Stimulated activated CD4-positive, alpha-beta T cell treated with anti-CD3 and anti-CD28 coated beads, TNF-alpha, amount 100 ng/mL, for 48 hours (primary cell): ENCODE measurements around the gene SIRT2.
A peak's percentile ranks its signal among the peaks of the same experiment; 100 is the strongest.

Source experiments
- DNase-seq, 3 donors: peaks; one replicate each; pipeline ENCODE4 v3.0.0-alpha.2; 2020; ENCODE audit warnings: low read depth in 3 of 3

SIRT2 gene

DNA sequence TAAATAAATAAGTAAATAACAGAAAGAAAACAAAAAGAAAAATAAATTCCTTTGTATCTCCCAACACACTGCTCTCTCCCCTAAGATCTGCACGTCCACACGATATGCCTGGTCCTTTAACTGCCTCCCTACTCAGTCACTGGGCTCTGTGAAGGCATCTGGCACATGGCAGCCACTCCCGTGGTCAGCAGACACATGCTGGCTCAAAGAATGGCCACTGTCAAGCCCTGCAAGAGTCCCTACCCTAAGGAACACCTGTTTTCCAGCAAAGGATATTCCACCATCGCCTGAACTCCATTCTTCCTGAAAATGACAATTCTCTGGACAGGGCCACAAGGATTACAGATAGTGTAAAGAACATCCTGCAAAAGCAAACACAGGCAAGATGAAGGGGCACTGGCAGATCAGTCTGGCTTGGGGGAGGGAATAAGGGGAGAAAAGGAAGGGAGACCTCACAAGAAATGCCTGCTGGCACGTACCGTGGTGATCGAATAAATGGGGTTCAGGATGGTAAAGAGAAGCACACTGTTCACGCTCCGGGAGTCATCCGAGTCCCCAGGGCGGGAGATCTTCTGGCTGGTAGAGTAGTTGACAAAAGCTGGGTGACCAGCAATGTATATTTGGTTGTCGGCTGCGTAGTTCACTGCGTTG, 53.9 kb downstream of the SIRT2 start:
- no peak for DNase-seq

DNA sequence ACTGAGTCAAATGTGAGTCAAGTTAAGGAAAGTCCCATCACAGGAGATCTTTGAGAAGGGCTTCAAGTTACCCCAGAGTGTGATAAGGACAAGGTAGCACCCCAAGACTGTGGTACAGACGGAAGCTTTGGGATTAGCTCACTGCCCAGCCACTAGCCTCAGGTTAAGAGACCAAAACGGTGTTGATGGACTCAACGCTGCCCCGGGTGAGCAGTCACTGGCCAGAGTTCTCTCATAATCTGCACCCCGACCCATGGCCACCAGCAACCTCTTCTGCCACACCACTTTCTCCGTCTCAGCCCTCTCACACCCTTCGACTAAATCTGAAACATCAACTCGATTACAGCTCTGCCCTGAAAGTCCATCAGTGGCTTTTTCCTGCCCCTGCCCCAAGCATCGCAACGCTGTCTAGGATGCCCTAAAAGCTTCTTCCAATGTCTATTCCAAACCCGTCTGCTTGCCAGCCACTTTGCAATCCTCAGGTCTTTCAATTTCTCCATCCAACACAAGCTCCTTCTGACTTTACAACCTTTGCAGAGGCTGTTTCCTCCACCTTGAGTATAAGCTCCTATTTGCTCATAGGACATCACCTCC, 55.2 kb downstream of the SIRT2 start:
- no peak for DNase-seq

DNA sequence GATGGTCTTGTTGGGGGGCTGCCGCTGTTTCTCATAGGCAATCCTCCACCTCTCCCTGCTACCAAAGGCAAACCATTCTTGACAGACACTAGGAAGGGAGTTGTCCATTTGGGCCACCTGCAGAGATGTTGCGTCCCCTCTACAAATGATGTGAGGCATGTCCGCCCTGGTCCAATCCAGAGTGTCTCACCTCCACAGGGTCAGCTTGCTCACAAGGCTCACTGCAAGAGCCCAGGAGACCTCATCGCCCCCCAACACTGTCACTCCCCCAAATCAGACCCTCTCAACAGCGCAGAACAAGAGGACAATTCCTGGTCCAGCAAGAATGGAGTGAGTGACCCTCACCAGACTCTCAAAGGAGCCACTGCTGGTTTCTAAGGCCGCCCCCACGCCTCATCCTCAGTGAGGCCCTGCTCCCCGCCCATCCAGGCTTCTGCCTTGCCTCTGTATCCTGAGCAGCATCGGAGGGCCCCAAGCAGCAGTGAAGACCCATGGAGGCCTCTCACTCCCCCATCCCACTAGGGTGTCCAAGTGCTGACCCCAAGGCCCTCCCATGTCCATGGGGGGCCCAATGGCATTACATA, 56.2 kb downstream of the SIRT2 start:
- no peak for DNase-seq

GRCh38 chr19:38842439-38843174, 56.8 kb downstream of the SIRT2 start:
- peak in 2 of 3 donors; percentile 48 to 50 for DNase-seq

- DNase-seq, result no peak
Measured at GRCh38 chr19:38841787-38842438, 57.5 kb downstream of the SIRT2 start.

DNA sequence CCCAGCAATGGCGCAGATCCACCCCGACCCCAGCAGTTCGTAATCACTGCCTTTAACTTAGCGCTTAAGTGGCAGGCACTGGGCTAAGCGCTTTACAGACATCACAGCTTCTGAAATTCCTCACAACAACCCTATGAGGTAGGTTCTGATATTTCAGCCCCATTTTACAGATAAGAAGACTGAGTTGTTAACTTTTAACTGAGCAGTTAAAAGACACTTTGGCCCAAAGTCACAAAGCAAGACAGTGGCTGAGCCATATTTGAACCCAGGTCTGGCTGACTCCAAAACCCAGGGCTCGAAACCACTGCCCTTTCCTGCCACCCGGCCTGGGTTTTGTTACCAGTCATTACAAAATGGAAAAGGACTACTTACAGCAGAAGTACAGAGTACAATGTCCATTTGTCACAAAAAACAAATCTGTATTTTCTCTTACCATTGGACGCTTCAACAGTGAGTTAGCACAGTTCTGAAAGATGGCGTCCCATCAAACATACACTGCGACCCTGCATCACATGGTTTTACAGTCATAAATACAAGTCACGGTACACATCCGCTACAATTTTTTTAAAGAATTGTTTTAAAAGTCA, 58.1 kb downstream of the SIRT2 start:
- DNase-seq, result no peak

GRCh38 chr19:38840583-38840968, 58.8 kb downstream of the SIRT2 start:
- no peak for DNase-seq

DNA sequence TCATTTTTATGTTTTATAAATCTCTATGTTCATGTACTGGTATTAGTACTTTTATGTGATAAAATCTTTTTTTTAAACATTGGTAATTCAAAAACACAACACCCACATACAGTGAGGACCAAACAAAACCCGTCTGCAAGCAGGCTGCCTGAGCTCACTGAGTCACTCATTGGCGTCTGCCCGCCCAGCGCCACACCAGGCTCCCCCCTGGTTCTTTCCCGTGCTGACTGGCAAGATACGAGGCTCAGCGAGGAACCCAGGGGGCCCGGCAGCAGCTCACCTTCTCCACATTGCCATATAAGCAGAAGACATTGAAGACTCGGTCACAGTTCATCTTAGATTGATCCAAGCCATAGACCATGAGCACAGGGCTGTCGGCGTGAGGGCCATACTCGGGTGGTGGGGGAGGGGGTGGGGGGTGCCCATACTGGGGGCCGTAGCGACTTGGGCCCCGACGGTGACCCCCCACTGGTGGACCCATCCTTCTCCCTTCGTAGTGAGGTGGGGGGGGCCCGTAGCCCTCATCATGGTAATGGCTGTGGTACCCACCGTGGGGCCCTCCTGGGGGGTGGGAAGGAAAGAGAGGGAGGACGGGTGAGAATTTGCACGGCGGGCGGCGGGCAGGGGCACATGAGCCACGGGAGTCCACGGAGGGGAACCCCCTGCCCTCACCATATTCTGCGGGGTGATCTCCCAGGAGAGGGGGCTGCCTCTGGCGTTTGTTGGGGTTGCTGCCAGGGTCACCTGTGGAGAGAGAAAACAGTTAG, 59.4 kb downstream of the SIRT2 start:
- DNase-seq, result no peak

DNA sequence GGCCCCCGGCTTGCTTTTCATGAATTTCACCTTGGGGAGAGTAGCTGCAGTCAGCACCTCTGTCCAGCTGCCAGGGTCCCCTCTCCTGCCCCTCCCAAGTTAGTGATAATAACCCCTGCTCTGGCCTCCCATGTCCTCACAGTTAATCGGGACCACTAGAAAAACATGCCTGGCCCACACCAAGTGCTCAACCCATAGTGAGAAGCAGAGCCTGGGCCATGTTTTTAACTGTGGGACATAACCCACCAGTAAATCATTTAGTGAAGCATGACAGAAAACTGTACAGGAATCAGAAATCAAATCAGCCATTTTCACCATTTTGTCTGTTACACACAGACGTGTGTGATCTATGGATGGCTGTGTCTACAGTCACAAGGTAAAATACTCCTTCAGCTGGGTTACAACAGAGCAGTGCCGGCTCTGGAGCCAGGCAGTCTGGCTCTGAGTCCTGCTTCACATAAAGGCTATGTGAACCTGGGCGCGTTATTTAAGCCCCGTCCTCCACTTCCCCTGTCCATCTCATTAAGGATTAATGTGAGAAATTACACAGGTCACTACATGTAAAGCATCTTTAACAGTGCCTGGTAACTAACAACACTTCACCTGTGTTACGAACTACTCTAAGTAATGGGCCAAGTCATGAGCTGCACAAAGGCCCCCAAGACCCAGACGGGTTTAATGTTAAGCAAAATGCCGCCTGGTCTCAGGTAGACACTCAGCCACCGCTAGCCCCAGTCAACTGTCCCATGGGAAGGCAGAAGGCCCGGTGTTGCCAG, 60.2 kb downstream of the SIRT2 start:
- DNase-seq, result no peak

DNA sequence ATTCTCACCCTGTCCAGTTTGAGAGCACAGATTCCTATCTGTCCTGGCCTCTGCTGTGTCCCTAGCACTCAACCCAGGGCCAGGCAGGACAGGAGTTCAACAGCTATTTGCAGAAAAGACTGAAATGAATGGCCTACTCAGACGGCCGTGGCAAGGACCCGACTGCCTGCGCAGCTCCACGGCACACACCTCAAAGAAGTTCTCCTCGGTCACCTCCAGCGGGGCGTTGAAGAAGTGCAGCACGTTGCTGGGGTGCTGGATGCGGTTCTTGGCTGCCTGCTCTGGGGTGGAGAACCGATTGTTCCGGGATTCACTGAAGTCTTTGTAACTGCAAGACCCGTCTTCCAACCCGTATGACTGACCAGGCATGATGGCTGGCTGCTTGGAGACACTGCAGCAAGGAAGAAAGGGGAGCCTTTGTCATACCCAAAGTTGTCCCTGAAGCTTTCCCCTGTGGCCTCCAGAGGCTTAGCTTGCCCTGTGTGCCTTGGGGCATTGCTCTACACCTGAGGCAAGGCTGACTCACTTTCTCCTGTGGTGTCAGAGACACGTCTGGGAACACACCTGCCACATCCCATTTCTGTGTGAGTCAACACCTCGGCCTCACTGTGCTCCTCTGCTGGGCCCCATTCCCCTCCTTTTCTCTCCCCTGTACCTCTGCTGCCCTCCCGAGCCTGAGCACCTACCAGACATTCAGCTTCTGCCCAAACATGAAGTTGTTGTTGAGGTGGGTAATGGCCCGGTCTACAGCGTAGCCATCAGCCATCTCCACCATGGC, 61.0 kb downstream of the SIRT2 start:
- peak in 2 of 3 donors; percentile 52 to 69 for DNase-seq

DNA sequence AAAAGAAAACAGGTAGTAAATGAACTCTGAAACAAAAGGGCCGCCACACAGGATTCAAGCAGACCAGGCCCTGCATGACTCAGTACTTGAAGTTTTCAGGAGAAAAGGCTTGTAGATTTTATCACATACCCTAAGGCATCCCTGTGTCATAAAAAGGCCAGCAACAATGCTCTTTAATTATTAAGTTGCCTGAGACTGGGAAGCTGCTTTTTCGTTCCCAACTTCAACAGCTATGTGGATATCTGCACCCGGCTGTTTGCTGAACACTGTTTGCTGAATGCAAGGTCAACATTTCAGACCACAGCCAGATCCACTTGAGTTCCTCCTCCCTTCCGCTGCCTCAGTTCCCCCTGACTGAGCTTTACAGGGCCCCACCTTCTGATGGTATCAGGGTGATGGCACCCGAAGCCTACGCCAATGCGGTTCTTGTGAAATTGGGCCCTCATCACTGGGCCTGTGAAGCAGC, 61.7 kb downstream of the SIRT2 start:
- DNase-seq, result no peak

DNA sequence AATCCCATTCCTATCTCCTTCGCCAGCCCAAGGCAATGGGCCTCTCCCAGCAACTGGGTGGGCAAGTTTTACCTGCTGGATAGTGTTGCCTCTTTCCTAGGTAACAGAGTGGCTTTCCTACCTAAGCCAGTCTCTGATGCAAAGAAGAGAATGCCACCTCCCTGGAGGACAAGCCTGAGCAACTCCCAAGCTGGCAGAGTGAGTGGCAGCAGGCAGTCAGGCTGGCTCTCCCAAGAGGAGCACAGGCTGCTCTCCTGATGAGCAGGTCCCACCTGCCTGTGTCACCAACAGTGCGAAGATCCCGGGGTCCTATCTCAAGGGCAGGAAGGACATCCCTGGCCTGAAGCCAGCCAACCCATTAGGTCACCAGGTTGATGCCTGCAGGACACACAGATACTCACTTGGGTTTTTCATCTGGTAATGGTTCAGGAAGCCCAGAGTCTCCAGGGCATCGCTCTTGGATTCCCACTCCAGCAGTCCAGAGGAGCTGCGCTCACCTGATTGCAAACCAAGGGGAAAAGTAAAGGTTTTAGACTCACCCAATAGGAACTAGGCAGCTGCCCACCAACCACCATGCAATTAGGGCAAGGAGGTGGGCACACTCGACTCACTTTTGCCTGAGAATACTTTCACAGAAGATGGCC, 62.3 kb downstream of the SIRT2 start:
- no peak for DNase-seq

- no peak for DNase-seq
Measured at GRCh38 chr19:38836159-38836982, 63.0 kb downstream of the SIRT2 start.

GRCh38 chr19:38834590-38834989, 64.8 kb downstream of the SIRT2 start:
- no peak for DNase-seq

- DNase-seq, result no peak
Measured at GRCh38 chr19:38834104-38834490, 65.3 kb downstream of the SIRT2 start.

GRCh38 chr19:38833092-38833425, 66.4 kb downstream of the SIRT2 start:
- DNase-seq, result no peak

DNA sequence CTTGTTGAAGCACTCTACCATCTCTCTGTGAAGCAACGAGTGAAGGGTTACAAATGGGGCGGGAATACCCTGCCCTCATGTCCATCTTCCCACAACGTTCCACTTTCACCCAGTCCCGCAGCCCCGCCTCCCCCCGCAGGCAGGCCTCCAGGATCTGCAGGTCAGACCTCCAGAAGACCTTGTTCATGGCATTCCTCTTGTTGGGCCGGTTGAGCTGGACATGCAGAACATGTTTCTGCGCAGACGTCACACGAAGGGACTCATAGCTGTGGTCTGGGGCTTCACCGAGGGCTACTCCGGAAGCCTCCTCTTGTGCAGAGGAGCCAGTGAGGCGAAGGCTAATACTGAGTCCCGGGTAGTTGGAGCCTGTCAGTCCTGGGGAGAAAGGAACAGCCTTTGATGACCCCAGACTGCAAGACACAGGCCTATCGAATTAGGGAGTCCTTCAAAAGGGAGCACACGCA, 68.2 kb downstream of the SIRT2 start:
- DNase-seq, result no peak
